GOT3 (cell line): ENCODE measurements around the gene DNAL1.

Source experiments
- DNase-seq: peaks from one replicate; lab custom pipeline; 2025; ENCODE audit warnings: mixed read lengths; lab: John Stamatoyannopoulos, UW

The DNAL1 gene

GRCh38 chr14:73724696-73725095, 79.9 kb downstream of the DNAL1 start:
- no peak for DNase-seq

GRCh38 chr14:73725116-73726024, 80.6 kb downstream of the DNAL1 start:
- DNase-seq: no peak

- no peak for DNase-seq
Observed at GRCh38 chr14:73726025-73726961, 81.5 kb downstream of the DNAL1 start.

GRCh38 chr14:73727166-73727565, 82.4 kb downstream of the DNAL1 start:
- DNase-seq: no peak

- peak; percentile 5 for DNase-seq
Observed at GRCh38 chr14:73728717-73729330, 84.0 kb downstream of the DNAL1 start.

GRCh38 chr14:73729556-73730265, 84.9 kb downstream of the DNAL1 start:
- DNase-seq: no peak

- no peak for DNase-seq
Observed at GRCh38 chr14:73731111-73731510, 86.3 kb downstream of the DNAL1 start.

GRCh38 chr14:73732006-73732405, 87.2 kb downstream of the DNAL1 start:
- no peak for DNase-seq

- DNase-seq: no peak
Observed at GRCh38 chr14:73736842-73737241, 92.1 kb downstream of the DNAL1 start.

GRCh38 chr14:73738518-73739173, 93.9 kb downstream of the DNAL1 start:
- DNase-seq: no peak

GRCh38 chr14:73739174-73739898, 94.5 kb downstream of the DNAL1 start:
- no peak for DNase-seq

- no peak for DNase-seq
Observed at GRCh38 chr14:73739899-73740617, 95.3 kb downstream of the DNAL1 start.

- no peak for DNase-seq
Observed at GRCh38 chr14:73740618-73741326, 96.0 kb downstream of the DNAL1 start.

GRCh38 chr14:73741386-73741875, 96.6 kb downstream of the DNAL1 start:
- DNase-seq: no peak

GRCh38 chr14:73741876-73742519, 97.2 kb downstream of the DNAL1 start:
- no peak for DNase-seq

GRCh38 chr14:73742520-73743238, 97.9 kb downstream of the DNAL1 start:
- no peak for DNase-seq

GRCh38 chr14:73743431-73743931, 98.7 kb downstream of the DNAL1 start:
- no peak for DNase-seq
